ENCODE measurements around the gene RBM44.
"Not testable (repeated sequence)": the region's sequence is repeated elsewhere in the genome, so short reads cannot be mapped to it uniquely, and the experiment has no call there.

The RBM44 gene

GRCh38 chr2:237815637-237816036 is 17.1 kb downstream of the RBM44 start:
- H3K27ac Mint-ChIP-seq, result no peak overlapping the region
- ATAC-seq, result peak; percentile 92
- no peaks in the 10 kb centered on the region for H3K9me3 Mint-ChIP-seq
- H3K4me1 Mint-ChIP-seq, result peaks cover 11% of the 10 kb centered on the region
- no peak overlapping the region for H3K4me3 Mint-ChIP-seq
- no peaks in the 10 kb centered on the region for H3K36me3 Mint-ChIP-seq
- DNase-seq (ENCODE audit: low spot score in 2 of 2), result no peak

- Mint-ChIP-seq H3K27ac (no peak overlapping the region), H3K4me3 (no peak overlapping the region), H3K36me3 (no peaks in the 10 kb centered on the region), H3K4me1 (peaks cover 11% of the 10 kb centered on the region), H3K9me3 (no peaks in the 10 kb centered on the region)
- DNase-seq (ENCODE audit: low spot score in 2 of 2) (no peak), ATAC-seq (no peak)
Measured at GRCh38 chr2:237816531-237816930, 18.0 kb downstream of the RBM44 start.

- Mint-ChIP-seq H3K9me3 (no peaks in the 10 kb centered on the region), H3K36me3 (no peaks in the 10 kb centered on the region), H3K4me1 (peaks cover 11% of the 10 kb centered on the region), H3K27ac (no peak overlapping the region), H3K4me3 (no peak overlapping the region)
- ATAC-seq, result peak; percentile 54
- no peak for DNase-seq (ENCODE audit: low spot score in 2 of 2)
Measured at GRCh38 chr2:237818066-237818473, 19.5 kb downstream of the RBM44 start.

GRCh38 chr2:237819231-237819630 is 20.7 kb downstream of the RBM44 start:
- H3K36me3 Mint-ChIP-seq, result no peaks in the 10 kb centered on the region
- ATAC-seq (no peak), DNase-seq (ENCODE audit: low spot score in 2 of 2) (no peak)
- peaks cover 11% of the 10 kb centered on the region for H3K4me1 Mint-ChIP-seq
- H3K27ac Mint-ChIP-seq, result no peak overlapping the region
- no peak overlapping the region for H3K4me3 Mint-ChIP-seq
- H3K9me3 Mint-ChIP-seq, result no peaks in the 10 kb centered on the region

GRCh38 chr2:237820421-237820820 is 21.8 kb downstream of the RBM44 start:
- Mint-ChIP-seq H3K4me1 (peaks cover 10% of the 10 kb centered on the region), H3K4me3 (no peak overlapping the region), H3K27ac (no peak overlapping the region), H3K36me3 (no peaks in the 10 kb centered on the region), H3K9me3 (no peaks in the 10 kb centered on the region)
- DNase-seq (ENCODE audit: low spot score in 2 of 2), result no peak
- ATAC-seq, result no peak

GRCh38 chr2:237823544-237823943 is 25.0 kb downstream of the RBM44 start:
- H3K27ac Mint-ChIP-seq, result no peak overlapping the region
- no peaks in the 10 kb centered on the region for H3K9me3 Mint-ChIP-seq
- H3K4me1 Mint-ChIP-seq, result no peaks in the 10 kb centered on the region
- no peaks in the 10 kb centered on the region for H3K36me3 Mint-ChIP-seq
- no peak overlapping the region for H3K4me3 Mint-ChIP-seq
- ATAC-seq (no peak), DNase-seq (ENCODE audit: low spot score in 2 of 2) (no peak)

GRCh38 chr2:237824085-237824484 is 25.5 kb downstream of the RBM44 start:
- Mint-ChIP-seq H3K27ac (no peak overlapping the region), H3K36me3 (no peaks in the 10 kb centered on the region), H3K4me1 (no peaks in the 10 kb centered on the region), H3K9me3 (no peaks in the 10 kb centered on the region), H3K4me3 (no peak overlapping the region)
- no peak for DNase-seq (ENCODE audit: low spot score in 2 of 2)
- ATAC-seq, result no peak

GRCh38 chr2:237827421-237827987 is 28.9 kb downstream of the RBM44 start:
- ATAC-seq (no peak), DNase-seq (ENCODE audit: low spot score in 2 of 2) (no peak)
- Mint-ChIP-seq H3K36me3 (no peaks in the 10 kb centered on the region), H3K4me1 (no peaks in the 10 kb centered on the region), H3K27ac (no peak overlapping the region), H3K9me3 (no peaks in the 10 kb centered on the region), H3K4me3 (no peak overlapping the region)

GRCh38 chr2:237830522-237830921 is 31.9 kb downstream of the RBM44 start:
- ATAC-seq, result no peak
- Mint-ChIP-seq H3K4me1 (no peaks in the 10 kb centered on the region), H3K4me3 (no peak overlapping the region), H3K9me3 (no peaks in the 10 kb centered on the region), H3K27ac (no peak overlapping the region), H3K36me3 (no peaks in the 10 kb centered on the region)
- DNase-seq (ENCODE audit: low spot score in 2 of 2), result no peak

- DNase-seq (ENCODE audit: low spot score in 2 of 2) (no peak), ATAC-seq (no peak)
- Mint-ChIP-seq H3K9me3 (no peaks in the 10 kb centered on the region), H3K4me1 (no peaks in the 10 kb centered on the region), H3K4me3 (no peak overlapping the region), H3K27ac (no peak overlapping the region), H3K36me3 (no peaks in the 10 kb centered on the region)
Measured at GRCh38 chr2:237833546-237833945, 35.0 kb downstream of the RBM44 start.

- DNase-seq (ENCODE audit: low spot score in 2 of 2) (no peak), ATAC-seq (no peak)
- no peaks in the 10 kb centered on the region for H3K9me3 Mint-ChIP-seq
- no peaks in the 10 kb centered on the region for H3K36me3 Mint-ChIP-seq
- no peak overlapping the region for H3K27ac Mint-ChIP-seq
- H3K4me1 Mint-ChIP-seq, result no peaks in the 10 kb centered on the region
- no peak overlapping the region for H3K4me3 Mint-ChIP-seq
Measured at GRCh38 chr2:237835372-237835771, 36.8 kb downstream of the RBM44 start.

- no peak for DNase-seq (ENCODE audit: low spot score in 2 of 2)
- Mint-ChIP-seq H3K9me3 (no peaks in the 10 kb centered on the region), H3K4me1 (no peaks in the 10 kb centered on the region), H3K36me3 (no peaks in the 10 kb centered on the region), H3K27ac (no peak overlapping the region), H3K4me3 (no peak overlapping the region)
- no peak for ATAC-seq
Measured at GRCh38 chr2:237841051-237841450, 42.5 kb downstream of the RBM44 start.

GRCh38 chr2:237848940-237849339 is 50.4 kb downstream of the RBM44 start:
- H3K4me1 Mint-ChIP-seq; H3K27ac Mint-ChIP-seq; H3K36me3 Mint-ChIP-seq; H3K9me3 Mint-ChIP-seq; ATAC-seq; H3K4me3 Mint-ChIP-seq; DNase-seq (ENCODE audit: low spot score in 2 of 2): not testable (repeated sequence)

- H3K27ac Mint-ChIP-seq, result no peak overlapping the region
- H3K4me1 Mint-ChIP-seq, result peaks cover 8% of the 10 kb centered on the region
Measured at GRCh38 chr2:237854295-237854694, 55.7 kb downstream of the RBM44 start.

GRCh38 chr2:237857791-237858190 is 59.2 kb downstream of the RBM44 start:
- Mint-ChIP-seq H3K9me3 (no peaks in the 10 kb centered on the region), H3K36me3 (no peaks in the 10 kb centered on the region), H3K27ac (no peak overlapping the region), H3K4me1 (peaks cover 16% of the 10 kb centered on the region), H3K4me3 (no peak overlapping the region)
- DNase-seq (ENCODE audit: low spot score in 2 of 2), result no peak
- ATAC-seq, result no peak

More at GRCh38 chr2:237854295-237854694, 55.7 kb downstream of the RBM44 start:
- H3K36me3 Mint-ChIP-seq, result no peaks in the 10 kb centered on the region
- H3K9me3 Mint-ChIP-seq, result no peaks in the 10 kb centered on the region
- DNase-seq (ENCODE audit: low spot score in 2 of 2) (no peak), ATAC-seq (no peak)
- H3K4me3 Mint-ChIP-seq, result no peak overlapping the region

- peak overlapping the region; percentile 59 for H3K4me3 Mint-ChIP-seq
- peaks cover 16% of the 10 kb centered on the region for H3K4me1 Mint-ChIP-seq
- peak; percentile 85 for ATAC-seq
- peak overlapping the region; percentile 37 for H3K27ac Mint-ChIP-seq
- H3K36me3 Mint-ChIP-seq, result no peaks in the 10 kb centered on the region
- no peaks in the 10 kb centered on the region for H3K9me3 Mint-ChIP-seq
- no peak for DNase-seq (ENCODE audit: low spot score in 2 of 2)
Measured at GRCh38 chr2:237858294-237859081, 59.9 kb downstream of the RBM44 start.

All from stimulated activated effector memory CD8-positive, alpha-beta T cell treated with anti-CD3 and anti-CD28 coated beads, Interleukin-12 subunit alpha, Interleukin-12 subunit beta, amount 100 ng/mL, for 72 hours (primary cell).